Measurements from ENCODE around the gene MIA2. TPM values are rescaled to one million over a fixed set of nuclear protein-coding genes. Genes with fewer than 3 reads are reported as not detected.

The MIA2 gene
- total and polyA plus RNA-seq, 2 donors (not counting 1 experiment from before 2014, with no cell fraction given), result 11.5 to 27.1 TPM

- Histone ChIP-seq H2AFZ (ENCODE audit: insufficient read depth, low read depth, low read length, poor library complexity, severe bottlenecking) (no peak overlapping the region), H3K27me3 (replicated peaks in 1 of 4; ENCODE audit: control extremely low read depth in 1 of 4, control insufficient read depth in 3 of 4, insufficient read depth in 4 of 4, low read length in 3 of 4) (no peaks in the 10 kb centered on the region), H3K27ac (ENCODE audit: low read length in 2 of 2) (no peak overlapping the region), H3K4me2 (replicated peaks; ENCODE audit: low read depth, low read length, poor library complexity, severe bottlenecking) (no peak overlapping the region), H4K20me1 (ENCODE audit: control insufficient read depth, insufficient read depth, low read length, poor library complexity, severe bottlenecking) (no peaks in the 10 kb centered on the region), H3K9me3 (ENCODE audit: control extremely low read depth in 1 of 3, control insufficient read depth in 2 of 3, insufficient read depth in 1 of 3, low read length in 2 of 3) (no peaks in the 10 kb centered on the region), H3K9ac (ENCODE audit: low read length) (no peak overlapping the region), H3K36me3 (replicated peaks in 1 of 2; ENCODE audit: control extremely low read depth in 1 of 2, control insufficient read depth in 1 of 2, extremely low read depth in 1 of 2, insufficient read depth in 2 of 2, low read length in 1 of 2) (peaks cover 23 to 38% of the 10 kb centered on the region in 2 experiments), H3K4me1 (ENCODE audit: control insufficient read depth in 2 of 2, insufficient read depth in 2 of 2, low read length in 2 of 2) (no peaks in the 10 kb centered on the region), H3K79me2 (ENCODE audit: control insufficient read depth, insufficient read depth, low read length) (no peaks in the 10 kb centered on the region), H3K4me3 (ENCODE audit: control extremely low read depth in 1 of 5, extremely low read depth in 1 of 5, insufficient read depth in 1 of 5, low read depth in 2 of 5, low read length in 4 of 5) (no peak overlapping the region)
- ChIA-PET CTCF (no interaction called here), POLR2A (no interaction called here)
- no CpG with 5 or more reads among the region's 1 CpG for WGBS (ENCODE audit: insufficient coverage)
- ATAC-seq (ENCODE audit: low read depth) (no peak), DNase-seq (no peak)
- TF ChIP-seq CTCF (IDR thresholded peaks at IDR 0.05), result no peak
- TF ChIP-seq EZH2 (IDR thresholded peaks at IDR 0.05; ENCODE audit: borderline replicate concordance, insufficient read depth, low read depth, low read length, poor library complexity, severe bottlenecking), result no peak
- Mint-ChIP-seq H3K4me3 (no peak overlapping the region), H3K9me3 (ENCODE audit: insufficient read depth) (no peaks in the 10 kb centered on the region), H3K27ac (no peak overlapping the region), H3K4me1 (no peaks in the 10 kb centered on the region), H3K27me3 (no peaks in the 10 kb centered on the region)
- intact Hi-C loops (cut with micrococcal nuclease), result no loop called here
These were observed 86.6 kb downstream of the MIA2 start for GRCh38 chr14:39320318-39320717.

- Histone ChIP-seq H3K4me3 (ENCODE audit: control extremely low read depth in 1 of 5, extremely low read depth in 1 of 5, insufficient read depth in 1 of 5, low read depth in 2 of 5, low read length in 4 of 5) (no peak overlapping the region), H3K4me2 (replicated peaks; ENCODE audit: low read depth, low read length, poor library complexity, severe bottlenecking) (no peak overlapping the region), H3K4me1 (ENCODE audit: control insufficient read depth in 2 of 2, insufficient read depth in 2 of 2, low read length in 2 of 2) (no peaks in the 10 kb centered on the region), H3K9me3 (ENCODE audit: control extremely low read depth in 1 of 3, control insufficient read depth in 2 of 3, insufficient read depth in 1 of 3, low read length in 2 of 3) (peaks cover 0 to 1% (median 0%) of the 10 kb centered on the region in 3 donors), H3K9ac (ENCODE audit: low read length) (no peak overlapping the region), H2AFZ (ENCODE audit: insufficient read depth, low read depth, low read length, poor library complexity, severe bottlenecking) (no peak overlapping the region), H3K27ac (ENCODE audit: low read length in 2 of 2) (no peak overlapping the region), H3K79me2 (ENCODE audit: control insufficient read depth, insufficient read depth, low read length) (no peaks in the 10 kb centered on the region), H4K20me1 (ENCODE audit: control insufficient read depth, insufficient read depth, low read length, poor library complexity, severe bottlenecking) (no peaks in the 10 kb centered on the region), H3K36me3 (replicated peaks in 1 of 2; ENCODE audit: control extremely low read depth in 1 of 2, control insufficient read depth in 1 of 2, extremely low read depth in 1 of 2, insufficient read depth in 2 of 2, low read length in 1 of 2) (peaks cover 19 to 28% of the 10 kb centered on the region in 2 experiments), H3K27me3 (replicated peaks in 1 of 4; ENCODE audit: control extremely low read depth in 1 of 4, control insufficient read depth in 3 of 4, insufficient read depth in 4 of 4, low read length in 3 of 4) (no peaks in the 10 kb centered on the region)
- intact Hi-C loops (cut with micrococcal nuclease), result no loop called here
- CTCF ChIA-PET, result interaction anchor here (0.6 kb wide), 1 partner anchor 125 kb away, joined by 5 read pairs; no protein-coding TSS in a partner anchor
- POLR2A ChIA-PET, result no interaction called here
- no peak overlapping the region for H3K4me3 Mint-ChIP-seq
- H3K9me3 Mint-ChIP-seq (ENCODE audit: insufficient read depth), result no peaks in the 10 kb centered on the region
- ATAC-seq (ENCODE audit: low read depth), result no peak
- no peaks in the 10 kb centered on the region for H3K27me3 Mint-ChIP-seq
- TF ChIP-seq CTCF (IDR thresholded peaks at IDR 0.05) (no peak), EZH2 (IDR thresholded peaks at IDR 0.05; ENCODE audit: borderline replicate concordance, insufficient read depth, low read depth, low read length, poor library complexity, severe bottlenecking) (no peak)
- H3K27ac Mint-ChIP-seq, result no peak overlapping the region
- H3K4me1 Mint-ChIP-seq, result no peaks in the 10 kb centered on the region
- DNase-seq, result no peak
These were observed 89.1 kb downstream of the MIA2 start for GRCh38 chr14:39322807-39323206.
